Subcutaneous abdominal adipose tissue (tissue), 5 donors: ENCODE data around the gene MCC.
A peak's percentile ranks its signal among the peaks of the same experiment; 100 is the strongest.

Experiments used
- H3K27ac ChIP-seq: one replicate; pipeline ENCODE4 v1.7.0; 2013; ENCODE audit warnings: low read depth, mild to moderate bottlenecking, inconsistent platforms, low read length, moderate library complexity
- H3K27me3 ChIP-seq, 5 donors: one replicate each; pipeline ENCODE4 v1.7.0; 2013; ENCODE audit warnings: low read length in 5 of 5, inconsistent platforms in 1 of 5; ENCODE audit not compliant: control insufficient read depth in 5 of 5, insufficient read depth in 4 of 5
- H3K36me3 ChIP-seq, 5 donors: one replicate each; pipeline ENCODE4 v1.7.0; 2013; ENCODE audit warnings: low read length in 5 of 5; ENCODE audit not compliant: control insufficient read depth in 5 of 5, insufficient read depth in 5 of 5
- H3K4me1 ChIP-seq, 5 donors: one replicate each; pipeline ENCODE4 v1.7.0; 2013; ENCODE audit warnings: low read length in 5 of 5, mild to moderate bottlenecking in 3 of 5, moderate library complexity in 1 of 5; ENCODE audit not compliant: control insufficient read depth in 5 of 5, insufficient read depth in 5 of 5
- H3K4me3 ChIP-seq, 5 donors: one replicate each; pipeline ENCODE4 v1.7.0; 2013; ENCODE audit warnings: low read length in 5 of 5, low read depth in 1 of 5
- H3K9ac ChIP-seq, 5 donors: one replicate each; pipeline ENCODE4 v1.7.0; 2013; ENCODE audit warnings: low read length in 5 of 5, mild to moderate bottlenecking in 4 of 5, moderate library complexity in 3 of 5
- H3K9me3 ChIP-seq, 5 donors: one replicate each; pipeline ENCODE4 v1.7.0; 2013; ENCODE audit warnings: low read length in 5 of 5; ENCODE audit not compliant: control insufficient read depth in 5 of 5
- donor health status: healthy.
- donor health status: healthy.
- donor health status: healthy.
- donor health status: healthy.
- donor health status: healthy.

Gene MCC

DNA sequence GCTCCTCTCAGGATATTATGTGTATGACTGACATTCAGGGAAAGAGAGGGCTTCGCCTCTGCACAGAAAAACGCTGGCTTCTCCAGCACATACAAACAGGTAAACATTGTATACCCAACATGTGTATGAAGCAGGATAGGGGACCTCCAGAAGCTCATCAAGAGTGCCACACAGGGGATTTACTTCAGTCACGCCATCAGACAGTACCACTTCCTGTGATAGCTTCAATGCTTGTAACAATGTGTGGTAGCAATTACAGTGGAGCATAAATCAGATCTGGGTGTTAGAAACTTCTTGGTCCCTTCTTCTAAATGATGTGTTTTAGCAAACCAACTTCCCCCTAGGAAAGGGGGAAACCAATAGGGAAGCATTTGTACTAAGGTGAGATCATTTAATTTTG is 214.3 kb downstream of the MCC start:
- no peak overlapping the region for H3K4me3 ChIP-seq
- no peak overlapping the region for H3K27ac ChIP-seq
- H3K27me3 ChIP-seq: no peaks in the 10 kb centered on the region
- peaks cover 0 to 38% (median 26%) of the 10 kb centered on the region in 5 donors for H3K4me1 ChIP-seq
- no peak overlapping the region for H3K9ac ChIP-seq
- no peaks in the 10 kb centered on the region for H3K9me3 ChIP-seq
- no peaks in the 10 kb centered on the region for H3K36me3 ChIP-seq

DNA sequence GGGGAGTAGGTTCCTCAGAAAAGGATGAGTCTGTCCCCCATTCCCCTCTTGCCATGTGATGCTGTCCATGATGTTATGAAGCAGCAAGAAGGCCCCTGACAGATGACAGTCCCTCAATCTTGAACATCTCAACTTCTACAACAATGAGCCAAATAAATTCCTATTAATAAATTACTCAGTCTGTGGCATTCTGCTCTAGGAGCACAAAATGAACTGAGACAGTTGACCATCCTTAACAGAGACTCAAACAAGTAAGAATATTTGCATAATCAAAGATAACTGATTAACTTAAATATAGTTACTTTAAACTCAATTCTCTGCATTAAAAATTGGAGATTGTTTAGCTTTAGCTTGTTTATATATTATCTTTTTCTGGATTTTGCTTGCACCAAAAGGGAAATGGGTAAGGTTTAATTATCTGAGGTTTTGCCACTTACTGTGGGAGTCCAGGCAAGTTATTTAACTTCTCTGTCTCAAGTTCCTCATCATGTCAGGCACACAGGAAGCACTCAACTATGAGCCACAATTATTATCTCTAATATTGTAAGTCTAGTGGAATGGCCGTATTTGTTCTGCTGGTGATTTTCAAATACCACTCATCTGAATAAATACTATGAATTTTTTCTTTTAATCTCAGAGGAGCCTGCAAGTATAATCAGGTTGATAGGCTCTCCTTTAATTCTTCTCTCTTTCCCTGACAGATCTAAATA is 216.4 kb downstream of the MCC start:
- peaks cover 0 to 41% (median 32%) of the 10 kb centered on the region in 5 donors for H3K4me1 ChIP-seq
- no peak overlapping the region for H3K9ac ChIP-seq
- no peak overlapping the region for H3K27ac ChIP-seq

DNA sequence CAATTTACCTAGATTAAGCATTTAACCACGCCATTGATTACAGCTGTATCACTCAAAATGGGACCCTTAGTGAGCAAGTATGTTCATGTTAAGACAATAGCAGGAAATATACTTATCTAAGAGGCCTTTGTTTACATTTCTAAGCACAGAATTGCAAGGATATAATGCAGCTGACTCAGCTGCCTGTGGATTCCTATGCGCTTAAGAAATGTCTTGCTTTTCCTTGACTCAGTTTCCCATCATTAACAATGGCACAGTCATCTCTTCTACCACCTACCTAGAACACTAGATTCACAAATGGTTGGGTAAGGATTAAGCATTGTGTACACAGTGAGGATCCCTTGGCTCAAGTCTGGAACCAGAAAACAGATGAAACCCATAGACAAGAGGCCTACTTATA is 217.2 kb downstream of the MCC start:
- no peaks in the 10 kb centered on the region for H3K27me3 ChIP-seq
- H3K4me3 ChIP-seq: no peak overlapping the region
- no peak overlapping the region for H3K27ac ChIP-seq
- no peaks in the 10 kb centered on the region for H3K36me3 ChIP-seq
- peaks cover 0 to 44% (median 41%) of the 10 kb centered on the region in 5 donors for H3K4me1 ChIP-seq
- no peaks in the 10 kb centered on the region for H3K9me3 ChIP-seq
- H3K9ac ChIP-seq: no peak overlapping the region

More for the DNA sequence above, 216.4 kb downstream of the MCC start:
- H3K36me3 ChIP-seq: no peaks in the 10 kb centered on the region
- H3K9me3 ChIP-seq: no peaks in the 10 kb centered on the region
- H3K4me3 ChIP-seq: no peak overlapping the region
- H3K27me3 ChIP-seq: no peaks in the 10 kb centered on the region

DNA sequence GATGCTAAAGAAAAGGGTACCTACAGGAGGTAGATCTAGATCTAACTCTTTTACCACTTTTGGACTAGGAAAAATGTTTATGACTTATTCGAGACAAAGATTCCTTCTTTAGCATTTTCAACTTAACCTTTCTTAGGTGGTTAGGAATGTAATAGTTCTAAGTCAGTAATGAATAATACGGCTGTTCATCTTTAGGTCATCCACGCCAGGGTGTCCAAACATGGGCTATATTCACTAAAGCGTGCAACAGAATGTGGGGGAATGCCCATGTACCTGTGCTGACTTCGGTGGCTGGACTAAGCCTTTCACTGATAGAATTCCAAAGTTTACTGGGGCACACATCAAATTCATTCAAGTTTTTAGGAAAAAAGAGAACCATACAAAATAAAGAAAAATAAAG is 218.2 kb downstream of the MCC start:
- Histone ChIP-seq H3K4me1 (peaks cover 0 to 49% (median 35%) of the 10 kb centered on the region in 5 donors), H3K9ac (no peak overlapping the region), H3K27ac (no peak overlapping the region)

DNA sequence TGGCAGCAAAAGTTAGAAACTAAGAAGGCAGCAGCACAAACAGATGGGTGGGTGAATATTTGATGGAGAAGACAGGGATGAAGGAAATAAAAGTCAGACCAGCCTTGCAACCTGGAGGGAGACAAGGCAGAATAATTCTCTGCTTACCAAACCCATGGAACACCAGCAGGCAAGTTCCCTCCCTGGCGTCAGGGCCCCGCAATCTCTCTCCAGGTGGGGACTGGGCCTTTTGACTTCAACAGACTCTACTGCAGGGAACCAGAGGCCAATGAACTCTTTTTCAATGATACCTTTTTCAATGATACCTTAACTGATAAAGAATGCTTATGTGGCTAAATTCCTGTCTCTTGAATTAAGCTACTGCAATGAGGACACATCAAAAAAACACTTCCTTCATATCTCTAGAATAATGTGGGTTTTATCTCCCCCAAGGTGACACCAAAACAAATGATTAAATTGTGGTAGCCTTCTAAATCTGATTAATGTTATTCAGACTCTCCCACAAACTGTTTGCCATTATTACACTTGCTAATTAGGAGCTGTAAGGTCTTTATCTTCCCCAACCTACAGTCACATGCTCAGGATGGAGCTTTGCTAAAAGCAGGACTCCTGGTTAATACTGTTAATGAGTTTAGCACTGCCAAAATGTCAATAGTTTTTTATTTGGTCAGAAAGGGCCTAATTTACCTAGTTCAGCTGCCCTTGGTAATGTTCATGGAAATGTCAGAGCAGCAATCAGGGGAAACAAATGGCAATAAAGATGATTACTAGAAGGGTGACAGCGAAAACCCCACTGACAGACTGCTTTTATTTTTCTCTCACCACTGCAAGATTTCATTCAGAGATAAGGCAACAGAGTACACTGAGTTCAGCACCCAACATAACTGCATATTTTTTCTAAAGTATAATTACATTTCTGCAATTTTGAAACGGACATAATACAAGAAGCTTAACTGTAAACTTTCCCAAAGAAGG is 218.9 kb downstream of the MCC start:
- no peaks in the 10 kb centered on the region for H3K36me3 ChIP-seq
- H3K4me3 ChIP-seq: no peak overlapping the region
- H3K27me3 ChIP-seq: no peaks in the 10 kb centered on the region
- H3K9ac ChIP-seq: no peak overlapping the region
- H3K9me3 ChIP-seq: no peaks in the 10 kb centered on the region
- H3K27ac ChIP-seq: no peak overlapping the region
- H3K4me1 ChIP-seq: peaks cover 0 to 44% (median 31%) of the 10 kb centered on the region in 5 donors

More for the DNA sequence above, 218.2 kb downstream of the MCC start:
- Histone ChIP-seq H3K4me3 (no peak overlapping the region), H3K36me3 (no peaks in the 10 kb centered on the region), H3K9me3 (no peaks in the 10 kb centered on the region), H3K27me3 (no peaks in the 10 kb centered on the region)

DNA sequence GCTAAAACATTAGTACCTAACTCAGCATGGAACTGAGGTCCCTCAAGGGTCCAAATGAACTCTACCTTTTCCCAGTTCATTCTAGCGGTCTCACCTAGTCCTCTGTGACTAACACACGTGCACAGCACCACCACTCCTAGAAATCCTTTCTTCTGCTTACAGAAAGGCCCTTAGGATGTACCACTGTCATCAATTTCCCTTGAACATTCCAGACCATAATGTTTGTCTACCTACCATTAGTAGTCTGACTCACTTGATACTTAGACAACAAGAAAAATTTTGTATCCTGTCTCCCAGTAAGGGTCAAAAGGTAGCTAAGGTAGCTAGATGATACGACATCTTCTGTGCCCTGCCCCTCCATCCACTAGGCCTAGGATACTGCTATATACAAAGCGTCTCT is 220.0 kb downstream of the MCC start:
- Histone ChIP-seq H3K4me3 (no peak overlapping the region), H3K36me3 (no peaks in the 10 kb centered on the region), H3K9ac (no peak overlapping the region), H3K27ac (no peak overlapping the region), H3K9me3 (no peaks in the 10 kb centered on the region), H3K27me3 (no peaks in the 10 kb centered on the region), H3K4me1 (peaks cover 0 to 33% (median 23%) of the 10 kb centered on the region in 5 donors)

DNA sequence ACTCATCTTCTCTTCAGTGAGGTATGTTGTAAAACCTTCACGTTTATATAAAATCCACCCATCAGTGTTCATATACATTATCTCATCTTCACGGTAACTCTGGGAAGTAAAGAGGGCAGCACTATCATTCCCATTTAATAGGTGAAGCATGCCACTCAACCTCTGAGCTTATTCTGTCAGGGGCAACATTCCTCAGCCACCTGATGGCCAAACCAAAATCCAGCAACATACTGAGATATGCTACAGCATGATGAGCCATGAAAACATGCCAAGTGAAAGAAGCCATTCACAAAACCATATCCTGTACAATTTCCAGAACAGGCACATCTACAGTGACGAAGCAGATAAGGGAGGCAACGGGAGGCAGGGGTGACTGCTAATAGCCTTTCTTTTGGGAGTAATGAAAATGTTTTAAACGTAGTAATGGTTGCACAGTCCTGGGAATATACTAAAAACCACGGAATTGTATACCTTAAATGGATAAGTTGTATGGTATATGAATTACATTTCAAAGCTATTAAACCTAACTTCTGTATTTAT is 220.8 kb downstream of the MCC start:
- H3K27ac ChIP-seq: peak overlapping the region; percentile 69

DNA sequence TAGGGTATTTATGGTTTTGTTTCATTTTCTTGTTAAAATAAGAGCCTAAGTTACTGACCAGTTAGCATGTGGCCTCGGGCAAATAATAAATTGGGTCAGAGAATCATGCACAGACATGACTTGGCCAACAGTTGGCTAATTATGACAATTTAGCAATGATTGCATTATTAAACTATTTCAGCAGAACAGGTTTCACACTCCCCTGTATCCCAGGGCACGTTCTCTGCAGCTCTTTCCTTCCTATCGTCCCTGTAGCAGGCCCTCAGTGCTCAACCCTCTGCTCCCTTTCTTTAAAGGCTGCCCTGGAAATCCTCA is 221.4 kb downstream of the MCC start:
- no peak overlapping the region for H3K4me3 ChIP-seq
- H3K27me3 ChIP-seq: no peaks in the 10 kb centered on the region
- H3K9ac ChIP-seq: peak overlapping the region in 1 of 5 donors; percentile 1
- no peaks in the 10 kb centered on the region for H3K9me3 ChIP-seq
- H3K36me3 ChIP-seq: no peaks in the 10 kb centered on the region
- H3K4me1 ChIP-seq: peaks cover 0 to 23% (median 13%) of the 10 kb centered on the region in 5 donors
- H3K27ac ChIP-seq: peak overlapping the region; percentile 69

More for the DNA sequence above, 220.8 kb downstream of the MCC start:
- Histone ChIP-seq H3K9ac (no peak overlapping the region), H3K9me3 (no peaks in the 10 kb centered on the region), H3K4me3 (no peak overlapping the region), H3K4me1 (peaks cover 0 to 26% (median 15%) of the 10 kb centered on the region in 5 donors), H3K27me3 (no peaks in the 10 kb centered on the region), H3K36me3 (no peaks in the 10 kb centered on the region)

DNA sequence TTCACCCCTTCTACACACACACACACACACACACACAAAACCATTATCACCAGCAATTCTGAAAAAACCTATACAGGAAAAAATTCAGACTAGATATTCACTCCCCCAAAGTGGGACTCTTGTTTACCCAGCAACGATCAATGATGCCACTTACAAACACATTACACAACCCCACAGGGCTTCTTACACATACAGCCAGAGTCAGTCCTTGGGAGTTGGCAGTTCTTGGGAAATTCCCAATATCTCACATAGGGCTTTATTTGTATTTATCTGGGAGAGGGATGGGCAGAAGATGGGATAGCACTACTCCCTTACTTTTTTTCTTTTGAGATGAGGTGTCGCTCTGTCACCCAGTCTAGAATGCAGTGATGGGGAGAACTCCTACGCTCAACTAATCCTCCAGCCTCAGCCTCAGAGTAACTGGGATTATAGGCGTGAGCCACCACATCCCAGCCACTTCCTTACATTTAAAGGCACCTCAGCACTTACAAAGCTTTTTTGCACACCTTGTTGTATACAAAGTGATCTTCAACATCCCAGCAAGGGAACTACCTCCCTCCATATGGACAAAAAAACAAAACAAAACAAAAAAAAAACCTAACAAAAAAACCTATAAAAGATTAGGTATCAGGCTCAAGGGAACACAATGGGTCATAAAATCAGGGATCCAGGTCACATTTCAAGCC is 221.9 kb downstream of the MCC start:
- no peaks in the 10 kb centered on the region for H3K9me3 ChIP-seq
- no peaks in the 10 kb centered on the region for H3K27me3 ChIP-seq
- no peaks in the 10 kb centered on the region for H3K36me3 ChIP-seq
- peak overlapping the region; percentile 69 for H3K27ac ChIP-seq
- H3K4me1 ChIP-seq: peaks cover 0 to 23% (median 13%) of the 10 kb centered on the region in 5 donors
- peak overlapping the region in 1 of 5 donors; percentile 43 for H3K4me3 ChIP-seq
- peak overlapping the region in 3 of 5 donors; percentile 1 to 64 (median 35) for H3K9ac ChIP-seq
